ENCODE measurements around the gene ZNF624. TPM values are rescaled to one million over a fixed set of nuclear protein-coding genes. Genes with fewer than 3 reads are reported as not detected.

The ZNF624 gene
- total and polyA plus RNA-seq, 2 of the 4 experiments (the other 2 are of a cell fraction) = 0.80 to 3.8 TPM

DNA sequence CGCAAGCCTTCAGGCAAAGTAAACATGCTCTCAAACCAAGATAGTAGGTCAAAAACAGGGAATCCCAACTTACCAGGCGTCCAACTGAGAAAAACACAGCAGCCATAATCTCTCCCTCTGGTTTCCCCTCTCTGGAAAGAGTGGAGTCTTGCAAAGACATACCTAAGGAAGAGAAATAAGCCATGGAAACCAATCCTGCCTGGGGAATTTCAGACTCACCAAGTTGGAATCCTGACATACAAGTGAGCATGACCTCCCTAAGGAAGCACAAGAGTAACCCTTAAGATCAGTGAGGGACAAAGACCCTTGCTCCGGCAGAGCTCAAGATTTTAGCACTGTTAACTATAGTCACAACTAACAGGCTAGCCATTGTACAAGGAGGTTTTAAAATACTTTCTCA lies 4.1 kb downstream of the ZNF624 start:
- Histone ChIP-seq H3K14ac (replicated peaks; ENCODE audit: low read depth, low read length) (no peak overlapping the region), H3K9ac (ENCODE audit: low read depth, low read length) (no peak overlapping the region), H2BK15ac (ENCODE audit: low read depth, low read length) (no peak overlapping the region), H4K20me1 (ENCODE audit: insufficient read depth, low read length) (no peaks in the 10 kb centered on the region), H2AK5ac (ENCODE audit: low read depth, low read length) (no peak overlapping the region), H3K18ac (ENCODE audit: low read depth, low read length) (no peak overlapping the region), H4K5ac (ENCODE audit: low read depth, low read length) (no peak overlapping the region), H4K91ac (ENCODE audit: insufficient read depth, low read depth, low read length) (no peak overlapping the region), H3K9me1 (ENCODE audit: insufficient read depth, low read length) (peaks cover 3% of the 10 kb centered on the region), H2BK20ac (ENCODE audit: low read depth, low read length) (no peak overlapping the region), H3K4me2 (ENCODE audit: low read depth, low read length) (no peak overlapping the region), H3K23ac (ENCODE audit: low read depth, low read length) (no peak overlapping the region), H3K4me3 (ENCODE audit: insufficient read depth, low read depth, low read length) (no peak overlapping the region), H2AFZ (replicated peaks; ENCODE audit: low read length, poor library complexity) (no peak overlapping the region), H3K9me3 (ENCODE audit: control insufficient read depth, insufficient read depth, low read length) (no peaks in the 10 kb centered on the region), H3K79me1 (ENCODE audit: low read depth in 1 of 2, low read length in 2 of 2) (peaks cover 6 to 7% of the 10 kb centered on the region in 2 experiments; a peak in 2 of 4 replicates), H2AK9ac (replicated peaks; ENCODE audit: low read depth, low read length, poor library complexity) (no peak overlapping the region), H3K27ac (ENCODE audit: insufficient read depth, low read length) (no peak overlapping the region), H3K4ac (ENCODE audit: low read depth, low read length) (no peak overlapping the region), H3K56ac (ENCODE audit: extremely low read depth, insufficient read depth, low read length) (no peak overlapping the region), H2BK5ac (ENCODE audit: low read depth, low read length, poor library complexity, severe bottlenecking) (no peak overlapping the region), H3K36me3 (ENCODE audit: control insufficient read depth, insufficient read depth, low read length) (peaks cover 6% of the 10 kb centered on the region; the same call in 1 of the 2 replicates), H3K4me1 (ENCODE audit: control insufficient read depth, insufficient read depth, low read length) (0 out of 2 replicates have a peak, but pooled peaks cover 2% of the 10 kb centered on the region), H3K27me3 (ENCODE audit: control insufficient read depth, insufficient read depth, low read length) (no peaks in the 10 kb centered on the region), H4K8ac (ENCODE audit: low read depth in 2 of 2, low read length in 2 of 2) (no peak overlapping the region), H2BK120ac (ENCODE audit: low read depth, low read length) (no peak overlapping the region)
- in situ Hi-C loops (cut with MboI; ENCODE audit: low sequenced_read_pairs) (no loop called here), dilution Hi-C loops (cut with HindIII; ENCODE audit: low sequenced_read_pairs, unreplicated experiment) (no loop called here), intact Hi-C loops (cut with micrococcal nuclease) (no loop called here)
- no peak for ATAC-seq (ENCODE audit: low read depth)
- TF ChIP-seq NFE2L2 (IDR thresholded peaks at IDR 0.05; ENCODE audit: low read depth, low read length) = no peak
- no peak for TF ChIP-seq MAZ (IDR thresholded peaks at IDR 0.05; ENCODE audit: borderline replicate concordance, low read depth, low read length)
- TF ChIP-seq RCOR1 (IDR thresholded peaks at IDR 0.05; ENCODE audit: insufficient replicate concordance, low read length) = no peak
- TF ChIP-seq CHD1 (IDR thresholded peaks at IDR 0.05; ENCODE audit: low read depth, low read length) = no peak
- no peak for TF ChIP-seq MXI1 (IDR thresholded peaks at IDR 0.05; ENCODE audit: borderline replicate concordance, low read depth, low read length)
- no peak for TF ChIP-seq BHLHE40 (IDR thresholded peaks at IDR 0.05; ENCODE audit: low read depth, low read length)
- no peak for TF ChIP-seq POLR2A (IDR thresholded peaks at IDR 0.05; ENCODE audit: low read depth, low read length)
- no peak for TF ChIP-seq RAD21 (IDR thresholded peaks at IDR 0.05; ENCODE audit: low read length)
- TF ChIP-seq, protein P1, sequence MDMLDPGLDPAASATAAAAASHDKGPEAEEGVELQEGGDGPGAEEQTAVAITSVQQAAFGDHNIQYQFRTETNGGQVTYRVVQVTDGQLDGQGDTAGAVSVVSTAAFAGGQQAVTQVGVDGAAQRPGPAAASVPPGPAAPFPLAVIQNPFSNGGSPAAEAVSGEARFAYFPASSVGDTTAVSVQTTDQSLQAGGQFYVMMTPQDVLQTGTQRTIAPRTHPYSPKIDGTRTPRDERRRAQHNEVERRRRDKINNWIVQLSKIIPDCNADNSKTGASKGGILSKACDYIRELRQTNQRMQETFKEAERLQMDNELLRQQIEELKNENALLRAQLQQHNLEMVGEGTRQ (IDR thresholded peaks at IDR 0.05; ENCODE audit: low read depth, low read length) = no peak
- no peak for TF ChIP-seq MAFK (IDR thresholded peaks at IDR 0.05; ENCODE audit: low read depth, low read length)
- TF ChIP-seq SMC3 (IDR thresholded peaks at IDR 0.05; ENCODE audit: low read depth, low read length) = no peak
- TF ChIP-seq, protein P2, sequence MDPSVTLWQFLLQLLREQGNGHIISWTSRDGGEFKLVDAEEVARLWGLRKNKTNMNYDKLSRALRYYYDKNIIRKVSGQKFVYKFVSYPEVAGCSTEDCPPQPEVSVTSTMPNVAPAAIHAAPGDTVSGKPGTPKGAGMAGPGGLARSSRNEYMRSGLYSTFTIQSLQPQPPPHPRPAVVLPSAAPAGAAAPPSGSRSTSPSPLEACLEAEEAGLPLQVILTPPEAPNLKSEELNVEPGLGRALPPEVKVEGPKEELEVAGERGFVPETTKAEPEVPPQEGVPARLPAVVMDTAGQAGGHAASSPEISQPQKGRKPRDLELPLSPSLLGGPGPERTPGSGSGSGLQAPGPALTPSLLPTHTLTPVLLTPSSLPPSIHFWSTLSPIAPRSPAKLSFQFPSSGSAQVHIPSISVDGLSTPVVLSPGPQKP (IDR thresholded peaks at IDR 0.05; ENCODE audit: borderline replicate concordance, low read depth, low read length) = no peak
- TF ChIP-seq CEBPB (IDR thresholded peaks at IDR 0.05; ENCODE audit: low read depth, low read length) = no peak
- TF ChIP-seq RFX5 (IDR thresholded peaks at IDR 0.05; ENCODE audit: low read depth, low read length) = no peak
- no peak for TF ChIP-seq CTCF (conservative IDR thresholded peaks at IDR 0.05; ENCODE audit: low read depth, low read length)
- TF ChIP-seq FOS (IDR thresholded peaks at IDR 0.05; ENCODE audit: low read depth, low read length) = no peak
- CTCF ChIA-PET = no interaction called here
- DNase-seq = no peak
- BruUV-seq (replicated peaks) = no TSS peak
- POLR2A ChIA-PET (ENCODE audit: unreplicated experiment) = no interaction called here
- WGBS, 2 experiments (ENCODE audit: extremely low coverage in 2 of 2, insufficient read length in 1 of 2) = no CpG with 5 or more reads among the region's 3 CpGs

Data from IMR-90 (cell line).